Prostate gland (tissue), 2 donors: ENCODE measurements around the gene GALNT7. TPM values are rescaled to one million over a fixed set of nuclear protein-coding genes. Genes with fewer than 3 reads are reported as not detected.

Experiments used
- DNase-seq: peaks from one replicate; pipeline ENCODE4 v3.0.0-alpha.2; 2019; ENCODE audit warnings: low spot score
- H3K27ac ChIP-seq, 2 donors: fragments of 200-600 bp; sonication (generic); 2 replicates each; pipeline ENCODE4 v1.5.1; 2017 to 2019
- H3K27me3 ChIP-seq: fragments of 200-600 bp; sonication (generic); replicated peaks from 2 replicates; pipeline ENCODE4 v1.5.1; 2019; ENCODE audit not compliant: insufficient read depth
- H3K36me3 ChIP-seq, 2 donors: fragments of 200-600 bp; sonication (generic); 1 replicate in 1 of 2; 2 replicates in 1 of 2; pipeline versions ENCODE4 v1.5.1 to v1.8.1; 2017 to 2019
- H3K4me1 ChIP-seq: fragments of 200-600 bp; sonication (generic); replicated peaks from 2 replicates; pipeline ENCODE4 v1.5.1; 2019
- H3K4me3 ChIP-seq, 2 donors: fragments of 200-600 bp; sonication (generic); 2 replicates each; pipeline ENCODE4 v1.5.1; 2017 to 2019
- H3K9me3 ChIP-seq: fragments of 200-600 bp; sonication (generic); 2 replicates; pipeline ENCODE4 v1.5.1; 2017
- POLR2A ChIP-seq: fragments of 450-650 bp; IDR thresholded peaks from one replicate; pipeline ENCODE4 v1.6.1; 2016; ENCODE audit warnings: antibody characterized with exemption, mild to moderate bottlenecking
- POLR2AphosphoS5 ChIP-seq: sonication (generic); formaldehyde crosslinking; IDR thresholded peaks from one replicate; pipeline ENCODE4 v1.6.1; 2017; ENCODE audit warnings: antibody characterized with exemption
- WGBS: methylation state at CpG from one replicate; pipeline ENCODE4 v1.1.5; 2018; 5-methylcytosine and 5-hydroxymethylcytosine counted together
- intact Hi-C: fragments of 100-400 bp; cut with DNase I; formaldehyde crosslinking; loops from one replicate; pipeline ENCODE4 v1.14.2; 2022
- total RNA-seq, 2 donors: library from RNA; depleted of rRNA; stranded (reverse); fragments of >200 nt; gene quantifications; one replicate each; pipeline ENCODE4 v1.1.0, GENCODE V29; 2016
- TF ChIP-seq, protein P1 (sequence below), 4 experiments: fragments of 200-600 bp in 2 of 4; fragments of 450-650 bp in 2 of 4; sonication (generic) in 2 of 4; IDR thresholded peaks; 1 replicate in 3 of 4; 2 replicates in 1 of 4; pipeline ENCODE4 v1.5.1; 2016 to 2019; ENCODE audit warnings: antibody characterized with exemption in 4 of 4, mild to moderate bottlenecking in 2 of 4, moderate library complexity in 2 of 4

Gene GALNT7
- total RNA-seq, 2 donors from 2014 or later = 45.5 to 109 TPM

DNA sequence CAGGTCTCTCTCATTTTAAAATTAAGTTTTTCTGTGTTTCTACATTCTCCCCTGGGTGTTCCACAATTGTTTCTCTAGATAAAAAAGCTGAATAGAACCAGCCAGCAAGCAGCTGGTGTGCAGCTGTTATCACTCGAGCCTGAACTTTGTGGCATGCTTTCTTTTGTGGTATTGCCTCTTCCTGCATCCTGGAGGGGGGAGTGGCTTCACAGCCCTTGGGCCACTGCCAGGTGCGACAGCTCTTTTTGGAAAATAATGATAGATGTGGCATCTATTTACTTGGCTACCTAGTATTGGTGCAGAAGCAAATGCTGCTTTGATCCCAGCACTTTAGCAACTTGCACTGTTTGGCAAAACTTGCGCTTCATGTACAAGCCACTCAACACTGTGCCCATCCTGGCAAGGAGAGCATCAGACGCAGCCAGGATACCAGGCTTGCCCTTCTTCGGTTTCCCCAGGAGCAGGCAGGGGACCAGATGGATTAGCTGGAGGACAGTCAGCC lies 96.1 kb downstream of the GALNT7 start:
- Histone ChIP-seq H3K27me3 (no peaks in the 10 kb centered on the region), H3K9me3 (no peaks in the 10 kb centered on the region), H3K4me3 (no peak overlapping the region), H3K36me3 (no peaks in the 10 kb centered on the region), H3K27ac (no peak overlapping the region), H3K4me1 (no peaks in the 10 kb centered on the region)
- no peak for DNase-seq
- TF ChIP-seq POLR2AphosphoS5 = no peak
- TF ChIP-seq, protein P1, sequence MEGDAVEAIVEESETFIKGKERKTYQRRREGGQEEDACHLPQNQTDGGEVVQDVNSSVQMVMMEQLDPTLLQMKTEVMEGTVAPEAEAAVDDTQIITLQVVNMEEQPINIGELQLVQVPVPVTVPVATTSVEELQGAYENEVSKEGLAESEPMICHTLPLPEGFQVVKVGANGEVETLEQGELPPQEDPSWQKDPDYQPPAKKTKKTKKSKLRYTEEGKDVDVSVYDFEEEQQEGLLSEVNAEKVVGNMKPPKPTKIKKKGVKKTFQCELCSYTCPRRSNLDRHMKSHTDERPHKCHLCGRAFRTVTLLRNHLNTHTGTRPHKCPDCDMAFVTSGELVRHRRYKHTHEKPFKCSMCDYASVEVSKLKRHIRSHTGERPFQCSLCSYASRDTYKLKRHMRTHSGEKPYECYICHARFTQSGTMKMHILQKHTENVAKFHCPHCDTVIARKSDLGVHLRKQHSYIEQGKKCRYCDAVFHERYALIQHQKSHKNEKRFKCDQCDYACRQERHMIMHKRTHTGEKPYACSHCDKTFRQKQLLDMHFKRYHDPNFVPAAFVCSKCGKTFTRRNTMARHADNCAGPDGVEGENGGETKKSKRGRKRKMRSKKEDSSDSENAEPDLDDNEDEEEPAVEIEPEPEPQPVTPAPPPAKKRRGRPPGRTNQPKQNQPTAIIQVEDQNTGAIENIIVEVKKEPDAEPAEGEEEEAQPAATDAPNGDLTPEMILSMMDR (IDR thresholded peaks at IDR 0.05) = no peak
- no peak for TF ChIP-seq POLR2A
- 24% methylated on average over 5 of the region's 5 CpGs for WGBS
- intact Hi-C loops = no loop called here

DNA sequence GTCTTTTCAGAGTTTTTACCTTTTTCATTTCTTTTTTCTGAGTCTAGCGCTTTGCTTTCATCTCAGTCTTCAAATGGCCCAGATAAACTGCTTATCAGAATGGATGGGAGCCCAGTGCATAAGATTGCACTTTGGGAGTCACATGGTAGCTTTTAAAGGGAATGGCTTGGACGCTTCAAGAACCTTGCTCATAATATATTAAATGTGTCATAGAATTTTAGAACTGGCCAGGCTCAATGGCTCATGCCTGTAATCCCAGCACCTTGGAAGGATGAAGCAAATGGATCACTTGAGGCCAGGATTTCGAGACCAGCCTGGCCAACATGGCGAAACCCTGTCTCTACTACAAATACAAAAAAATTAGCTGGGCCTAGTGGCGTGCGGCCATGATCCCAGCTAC lies 97.1 kb downstream of the GALNT7 start:
- WGBS = 95% methylated on average over 6 of the region's 6 CpGs
- H3K4me1 ChIP-seq = no peaks in the 10 kb centered on the region

DNA sequence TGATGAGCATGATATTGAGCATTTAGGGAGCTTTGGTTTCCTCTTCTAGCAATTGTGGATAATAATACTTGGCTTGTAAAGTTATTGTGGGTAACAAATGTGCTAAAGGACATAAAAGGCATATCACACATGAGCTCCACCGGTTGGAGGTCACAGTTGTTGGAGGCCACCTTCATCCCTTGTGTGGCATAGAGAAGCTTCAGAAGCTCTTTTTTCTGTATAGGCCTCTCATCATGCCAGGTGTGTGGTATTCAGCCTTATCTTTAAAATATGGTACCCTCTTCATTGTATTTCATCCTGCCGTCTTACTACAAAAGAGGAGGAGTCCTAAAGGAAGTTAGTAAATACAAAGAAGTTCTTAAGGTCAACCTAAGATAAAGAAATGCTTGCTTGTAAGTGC lies 99.1 kb downstream of the GALNT7 start:
- 91% methylated on average over 2 of the region's 2 CpGs for WGBS
- H3K36me3 ChIP-seq = no peaks in the 10 kb centered on the region
- H3K4me3 ChIP-seq = no peak overlapping the region
- no peak for DNase-seq
- no peak overlapping the region for H3K27ac ChIP-seq
- no peak for TF ChIP-seq POLR2AphosphoS5
- TF ChIP-seq, protein P1 (IDR thresholded peaks at IDR 0.05) = no peak
- no peaks in the 10 kb centered on the region for H3K27me3 ChIP-seq
- intact Hi-C loops = no loop called here
- H3K9me3 ChIP-seq = no peaks in the 10 kb centered on the region
- H3K4me1 ChIP-seq = no peaks in the 10 kb centered on the region

More for the DNA sequence above, 97.1 kb downstream of the GALNT7 start:
- no peak overlapping the region for H3K27ac ChIP-seq
- TF ChIP-seq, protein P1 (IDR thresholded peaks at IDR 0.05) = no peak
- TF ChIP-seq POLR2A (no peak), POLR2AphosphoS5 (no peak)
- intact Hi-C loops = no loop called here
- no peaks in the 10 kb centered on the region for H3K36me3 ChIP-seq
- no peaks in the 10 kb centered on the region for H3K9me3 ChIP-seq
- H3K27me3 ChIP-seq = no peaks in the 10 kb centered on the region
- no peak overlapping the region for H3K4me3 ChIP-seq
- DNase-seq = no peak

DNA sequence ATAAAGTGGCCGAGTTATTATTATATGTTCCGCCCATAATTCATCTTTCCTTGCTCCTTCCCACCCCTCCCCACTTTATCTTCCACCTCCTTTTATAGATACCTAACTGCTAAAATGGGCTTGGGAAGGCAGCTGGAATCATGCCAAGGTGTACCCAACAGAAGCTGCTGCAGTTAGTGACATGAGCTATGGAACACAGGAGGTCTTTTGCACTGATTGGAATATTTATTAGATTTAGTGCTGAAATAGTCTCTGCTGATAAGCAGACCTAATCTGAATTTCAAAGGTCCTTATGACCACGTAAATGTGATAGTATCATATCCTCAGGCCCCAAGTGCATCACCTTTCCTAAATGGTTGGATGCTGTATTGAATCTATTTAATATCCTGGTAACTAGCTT lies 100.7 kb downstream of the GALNT7 start:
- TF ChIP-seq POLR2A (no peak), POLR2AphosphoS5 (no peak)
- TF ChIP-seq, protein P1 (IDR thresholded peaks at IDR 0.05) = no peak
- no peak for DNase-seq
- Histone ChIP-seq H3K9me3 (no peaks in the 10 kb centered on the region), H3K27ac (no peak overlapping the region), H3K27me3 (no peaks in the 10 kb centered on the region), H3K4me1 (no peaks in the 10 kb centered on the region), H3K36me3 (no peaks in the 10 kb centered on the region), H3K4me3 (no peak overlapping the region)
- WGBS = 96% methylated on average over 3 of the region's 3 CpGs
- intact Hi-C loops = no loop called here

DNA sequence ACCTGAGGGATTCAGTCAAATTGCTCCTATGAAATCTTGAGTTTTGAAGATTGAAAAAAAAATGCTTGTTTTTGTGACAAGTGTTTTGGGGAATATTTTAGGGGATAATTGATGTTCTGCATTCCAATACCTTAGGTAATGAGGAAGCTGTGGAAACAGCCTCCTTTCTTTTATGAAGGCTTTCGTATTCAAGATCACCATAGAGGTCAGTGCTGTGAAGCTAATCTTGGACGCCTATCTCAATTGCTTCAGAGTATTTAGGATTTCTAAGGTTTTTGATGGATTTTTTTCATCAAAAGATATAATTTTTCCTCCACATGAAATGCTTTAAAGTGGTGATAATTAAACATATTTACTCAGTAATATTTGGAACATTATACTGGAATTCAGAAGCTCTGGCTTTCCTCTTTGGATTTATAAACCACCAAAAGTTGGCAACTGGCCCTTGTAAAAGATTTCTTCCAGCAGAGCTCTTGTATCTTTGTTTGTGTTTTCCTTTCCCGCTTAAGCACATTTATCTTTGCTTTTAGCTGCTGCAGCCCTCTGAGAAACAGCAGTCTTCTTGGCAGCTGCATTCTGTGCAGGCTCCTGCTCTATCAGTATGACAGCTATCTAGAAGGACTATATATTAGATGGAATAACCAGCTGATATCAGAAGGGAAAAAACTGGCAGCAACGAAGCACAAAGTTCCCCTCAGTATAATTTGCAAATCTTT lies 101.9 kb downstream of the GALNT7 start:
- Histone ChIP-seq H3K4me3 (no peak overlapping the region), H3K27me3 (no peaks in the 10 kb centered on the region), H3K9me3 (no peaks in the 10 kb centered on the region), H3K36me3 (no peaks in the 10 kb centered on the region), H3K4me1 (no peaks in the 10 kb centered on the region), H3K27ac (no peak overlapping the region)
- no peak for DNase-seq
- intact Hi-C loops = no loop called here
- WGBS = 51% methylated on average over 4 of the region's 4 CpGs
- TF ChIP-seq POLR2A = no peak
- TF ChIP-seq, protein P1 (IDR thresholded peaks at IDR 0.05) = no peak
- no peak for TF ChIP-seq POLR2AphosphoS5
